Measurements from ENCODE around the gene UNC93B1.
A peak's percentile ranks its signal among the peaks of the same experiment; 100 is the strongest.
"Not testable (repeated sequence)": the region's sequence is repeated elsewhere in the genome, so short reads cannot be mapped to it uniquely, and the experiment has no call there.

UNC93B1 gene

DNA sequence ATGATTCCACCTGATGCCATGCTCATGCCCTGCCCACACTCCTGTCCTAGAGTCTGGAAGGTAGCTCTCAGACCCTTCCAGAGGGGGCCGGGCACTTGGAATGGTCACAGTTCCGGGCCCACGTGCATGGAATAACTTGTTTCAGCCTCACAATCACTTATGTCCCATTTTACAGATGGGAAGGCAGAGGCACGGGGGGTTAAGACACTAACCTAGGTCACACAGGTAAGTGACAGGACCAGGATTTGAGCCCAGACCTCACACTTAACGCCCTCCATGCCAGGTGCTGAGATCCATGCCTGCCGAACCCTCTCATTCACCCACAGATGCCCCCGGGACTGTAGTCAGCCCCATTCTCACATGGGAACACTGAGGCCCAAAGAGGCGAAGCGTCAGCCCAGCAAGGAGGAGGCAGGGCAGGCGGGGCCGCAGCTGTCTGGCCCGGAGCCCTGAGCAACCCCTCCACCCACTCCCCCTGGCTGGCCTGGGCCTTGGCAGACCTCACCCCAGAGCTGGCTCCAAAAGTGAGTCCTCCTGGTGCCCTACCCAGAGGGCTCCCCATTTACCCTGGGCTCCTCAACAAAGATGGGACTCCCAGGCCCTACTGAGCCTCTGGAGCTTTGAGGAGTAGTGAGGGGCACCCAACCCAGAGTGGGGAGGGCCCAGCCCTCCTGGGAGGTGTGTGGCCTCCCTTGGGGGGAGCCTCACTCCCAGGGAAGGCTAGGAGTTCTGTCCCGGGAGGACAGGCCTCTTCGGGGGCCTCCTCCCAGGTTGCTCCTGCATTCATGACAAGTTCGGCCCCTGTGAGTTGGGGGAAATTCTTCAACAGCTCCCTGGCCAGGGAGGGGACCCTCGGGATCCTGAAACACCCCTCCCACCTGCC lies 3.8 kb upstream of the UNC93B1 start:
- no peak for ATAC-seq

GRCh38 chr11:68006606-68007166 lies 2.8 kb upstream of the UNC93B1 start:
- no peak for ATAC-seq

DNA sequence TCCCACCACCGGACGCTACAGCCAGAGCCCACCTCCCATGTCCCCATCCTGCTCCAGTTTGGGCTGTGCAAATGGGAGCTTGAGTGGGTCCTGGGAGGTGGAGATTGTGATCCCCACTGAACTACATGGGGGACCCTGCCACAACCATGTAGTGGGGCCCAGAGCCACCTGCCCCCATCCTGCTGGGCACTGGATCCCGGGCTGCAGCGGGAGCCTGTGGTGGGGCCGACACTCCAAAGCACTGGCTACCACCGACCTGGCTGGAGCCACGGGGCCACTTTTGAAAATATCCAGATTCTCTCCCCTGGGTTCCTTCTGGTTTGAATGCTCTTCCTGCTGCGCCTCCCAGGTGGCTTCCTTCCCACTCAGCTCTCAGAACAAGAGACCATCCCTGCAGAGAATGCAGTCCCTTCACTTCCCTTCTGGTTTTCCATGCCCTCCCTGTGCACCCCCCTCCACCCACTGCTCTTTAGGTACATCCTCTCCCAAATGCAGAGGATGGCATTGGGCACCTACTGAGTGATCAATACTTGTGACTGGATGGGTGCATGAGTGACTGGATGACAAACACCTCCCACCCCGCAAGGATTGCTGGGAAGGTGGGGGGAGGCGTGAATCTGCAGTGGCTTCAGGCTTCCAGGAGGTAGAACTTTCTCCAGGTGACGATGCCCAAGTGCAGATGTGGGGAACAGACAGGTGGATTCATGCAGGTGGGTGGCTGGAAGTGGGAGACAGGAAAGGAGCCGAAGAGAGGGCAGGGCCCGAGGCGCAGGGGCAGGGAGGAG lies 846 bp upstream of the UNC93B1 start:
- no peak for ATAC-seq

DNA sequence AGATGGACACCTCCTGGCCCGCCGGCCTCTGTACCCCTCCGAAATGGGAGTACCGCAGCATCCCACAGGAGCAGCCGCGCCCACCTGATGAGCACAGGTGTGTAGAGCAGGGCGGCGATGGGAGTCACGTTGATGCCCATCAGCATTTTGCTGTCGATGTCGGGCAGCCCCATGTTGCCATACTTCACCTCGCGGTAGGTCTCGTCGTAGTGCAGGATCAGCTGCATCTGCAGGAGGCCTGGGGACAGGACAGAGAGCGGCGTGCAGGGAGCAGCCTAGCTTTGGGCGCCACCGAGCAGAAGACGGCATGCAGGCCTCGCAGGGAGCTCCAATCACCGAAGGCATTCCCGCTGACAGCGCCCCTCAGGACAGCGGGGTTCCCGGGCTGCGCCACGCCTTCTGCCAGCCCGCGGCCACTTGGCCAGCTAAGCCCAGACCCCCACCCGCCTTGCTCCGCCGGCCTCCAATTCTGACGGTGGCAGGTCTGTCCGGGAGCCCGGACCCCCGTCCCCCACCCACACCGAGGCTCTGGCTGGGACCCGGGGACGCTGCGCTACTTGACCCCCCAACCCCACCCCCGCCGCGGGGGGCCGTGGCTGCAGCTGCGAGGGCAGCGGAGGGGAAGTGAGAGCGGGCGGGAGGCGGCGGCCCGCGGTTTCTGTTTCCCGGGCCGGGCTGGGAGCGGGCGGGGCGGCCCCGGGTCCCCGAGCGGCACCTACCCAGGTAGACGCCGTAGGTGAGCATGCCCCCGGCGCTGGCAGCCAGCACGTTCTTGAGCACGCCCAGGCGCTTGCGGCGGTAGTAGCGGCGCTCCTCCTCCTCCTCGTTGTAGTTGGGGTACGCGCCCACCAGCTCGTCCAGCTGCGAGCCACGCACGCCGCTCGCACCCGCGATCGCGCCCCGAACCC lies 705 bp downstream of the UNC93B1 start:
- ATAC-seq = peak; percentile 71

DNA sequence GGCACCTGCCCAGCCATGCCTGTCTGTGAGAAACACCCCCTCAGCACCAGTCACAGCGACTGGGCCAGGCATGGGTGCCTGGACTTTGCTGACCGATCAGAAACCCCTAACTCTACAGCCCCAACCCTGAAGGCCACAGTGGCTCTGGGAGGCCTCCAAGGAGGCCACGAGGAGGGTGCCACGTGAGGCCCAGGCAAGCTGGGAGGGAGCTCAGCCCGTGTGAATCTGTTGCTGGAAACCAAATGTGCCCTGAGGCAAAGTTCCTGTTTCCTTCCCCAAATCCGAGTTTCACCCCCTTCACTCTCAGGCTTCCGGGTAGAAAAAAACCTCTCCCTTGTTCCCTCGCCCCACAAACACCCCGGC lies 1.3 kb downstream of the UNC93B1 start:
- ATAC-seq = no peak

- ATAC-seq = no peak
Measured at GRCh38 chr11:67999704-68000103, 4.2 kb downstream of the UNC93B1 start.

DNA sequence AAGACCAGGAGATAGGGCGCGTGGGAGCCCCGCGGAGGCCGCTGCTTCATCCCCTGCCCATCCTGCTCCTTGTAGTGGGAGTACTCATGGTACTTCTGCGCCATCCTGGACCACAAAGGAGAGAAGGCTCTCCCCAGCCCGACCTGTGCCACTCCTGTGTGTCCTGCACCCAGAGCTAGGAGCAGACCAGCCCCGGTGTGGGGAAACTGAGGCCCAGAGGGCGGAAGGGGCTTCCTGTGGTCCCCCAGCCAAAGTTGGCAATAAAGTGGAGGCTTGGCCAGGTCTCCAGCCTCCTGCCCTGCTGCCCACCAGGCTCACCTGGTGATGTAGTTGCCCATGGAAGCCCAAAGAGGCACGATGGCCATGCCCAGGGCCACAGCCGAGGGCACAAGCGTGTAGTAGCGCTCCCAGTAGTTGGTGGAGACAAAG lies 4.7 kb downstream of the UNC93B1 start:
- ATAC-seq = no peak

DNA sequence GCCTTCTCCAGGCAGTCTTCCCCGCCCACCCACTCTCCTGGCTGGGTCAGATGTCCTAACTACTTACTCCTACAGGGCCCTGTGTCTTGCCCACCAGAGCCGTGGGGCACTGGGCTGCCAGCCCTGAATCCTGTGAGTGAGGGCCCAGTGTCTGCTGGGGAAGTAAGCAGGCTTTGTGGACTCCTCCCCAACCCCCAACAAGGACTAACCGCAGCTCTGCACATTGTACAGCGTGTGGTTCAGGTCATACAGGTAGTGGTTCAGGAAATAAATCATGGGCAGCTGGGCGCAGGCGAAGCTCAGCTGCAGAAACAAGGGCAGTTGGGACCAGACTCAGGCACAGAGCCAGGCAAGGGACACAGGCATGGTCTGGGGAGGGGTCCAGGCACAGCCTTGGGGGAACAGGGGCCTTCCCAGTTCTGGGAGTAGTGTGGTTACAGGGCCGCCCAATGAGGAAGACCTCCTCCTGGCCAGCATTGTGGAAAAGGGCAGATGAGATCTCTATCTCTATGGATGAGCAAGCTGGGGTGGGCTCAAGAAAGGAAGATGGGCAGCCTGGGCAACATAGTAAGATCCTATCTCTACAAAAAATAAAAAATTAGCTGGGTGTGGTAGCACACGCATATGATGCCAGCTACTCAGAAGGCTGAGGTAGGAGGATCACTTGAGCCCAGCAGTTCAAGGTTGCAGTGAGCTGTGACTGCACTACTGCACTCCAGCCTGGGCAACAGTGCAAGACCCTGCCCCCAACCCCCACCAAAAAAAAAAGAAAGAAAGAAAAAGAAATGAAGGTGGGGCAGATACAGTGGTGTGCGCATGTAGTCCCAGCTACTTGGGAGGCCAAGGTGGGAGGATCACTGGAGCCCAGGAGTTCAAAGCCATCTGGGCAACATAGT lies 5.5 kb downstream of the UNC93B1 start:
- ATAC-seq = no peak

DNA sequence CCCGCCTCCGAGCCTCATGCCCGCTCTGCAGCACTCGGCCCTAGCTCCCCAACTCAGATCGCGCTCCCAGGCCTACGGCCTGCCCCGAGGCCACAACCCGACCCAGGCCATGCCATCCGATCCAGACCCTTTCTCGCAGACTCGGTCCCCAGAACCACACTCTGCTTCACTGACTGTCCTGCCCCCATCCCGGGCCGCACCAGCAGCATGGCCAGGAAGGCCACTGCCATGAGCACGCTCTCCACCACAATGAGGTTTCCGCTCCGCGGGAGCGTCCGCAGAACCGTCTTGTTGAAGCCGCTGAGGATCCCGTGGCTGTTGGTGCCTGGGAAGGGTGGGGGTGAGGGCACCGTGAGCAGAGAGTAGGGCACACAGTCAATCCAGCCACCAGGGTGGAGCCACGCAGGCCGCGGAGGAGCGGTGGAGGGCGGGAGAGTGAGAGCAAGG lies 6.4 kb downstream of the UNC93B1 start:
- no peak for ATAC-seq

GRCh38 chr11:67996622-67997474 lies 7.0 kb downstream of the UNC93B1 start:
- ATAC-seq = peak; percentile 25 to 58

DNA sequence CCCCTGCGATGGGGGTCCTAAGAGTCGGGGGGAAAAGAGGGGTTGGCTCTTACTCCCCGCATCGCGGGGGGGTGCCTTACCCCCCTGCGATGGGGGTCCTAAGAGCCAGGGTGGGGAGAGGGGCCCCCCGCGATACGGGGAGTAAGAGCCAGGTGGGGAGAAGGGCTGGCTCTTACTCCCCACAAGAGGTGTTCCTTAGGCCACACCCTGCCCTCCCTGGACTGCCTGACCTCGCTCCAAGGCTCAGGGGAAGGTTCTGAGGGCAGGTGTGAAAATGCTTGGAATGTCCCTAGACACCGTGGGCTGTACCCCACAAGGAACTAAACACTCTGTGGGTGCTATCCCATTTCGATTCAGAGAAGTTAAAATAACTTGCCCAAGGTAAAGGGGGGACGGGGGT lies 7.8 kb downstream of the UNC93B1 start:
- ATAC-seq = no peak

DNA sequence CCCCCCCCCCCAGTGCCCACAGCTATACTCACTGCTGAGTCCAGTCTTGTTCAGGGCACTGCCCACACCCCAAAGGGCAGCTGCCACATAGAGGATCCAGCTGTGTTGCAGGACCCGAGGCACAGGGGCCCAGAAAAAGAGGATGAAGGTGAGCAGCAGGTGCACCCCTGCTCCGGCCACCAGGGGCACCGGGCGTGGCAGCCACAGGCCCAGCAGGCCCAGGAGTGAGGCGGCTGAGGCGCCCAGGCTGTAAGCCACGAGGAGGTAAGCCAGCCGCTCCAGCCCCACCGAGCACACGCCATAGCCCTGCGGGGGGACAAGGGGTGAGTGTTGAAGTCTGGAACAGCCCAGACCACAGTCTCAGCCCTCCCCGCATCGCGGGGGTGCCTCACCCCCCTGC lies 8.3 kb downstream of the UNC93B1 start:
- ATAC-seq = not testable (repeated sequence)

DNA sequence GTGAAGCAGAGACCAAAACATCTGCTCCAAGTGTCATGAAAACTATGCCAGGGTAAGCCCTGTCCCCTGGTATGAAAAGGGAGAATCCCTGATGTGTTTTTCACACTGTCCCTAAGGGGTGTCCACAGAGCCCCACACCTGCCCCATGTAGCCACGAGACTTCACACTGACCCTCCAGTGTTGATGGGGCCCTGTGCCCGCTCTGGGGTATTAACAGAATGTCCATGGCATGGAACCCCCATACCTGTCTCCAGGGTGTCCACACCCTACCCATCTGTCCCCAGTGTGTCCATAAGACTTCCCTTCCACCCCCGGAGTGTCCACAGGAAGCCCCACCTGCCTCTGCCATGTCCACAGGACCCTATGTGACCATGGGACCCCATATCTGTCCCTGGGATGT lies 8.8 kb downstream of the UNC93B1 start:
- not testable (repeated sequence) for ATAC-seq

DNA sequence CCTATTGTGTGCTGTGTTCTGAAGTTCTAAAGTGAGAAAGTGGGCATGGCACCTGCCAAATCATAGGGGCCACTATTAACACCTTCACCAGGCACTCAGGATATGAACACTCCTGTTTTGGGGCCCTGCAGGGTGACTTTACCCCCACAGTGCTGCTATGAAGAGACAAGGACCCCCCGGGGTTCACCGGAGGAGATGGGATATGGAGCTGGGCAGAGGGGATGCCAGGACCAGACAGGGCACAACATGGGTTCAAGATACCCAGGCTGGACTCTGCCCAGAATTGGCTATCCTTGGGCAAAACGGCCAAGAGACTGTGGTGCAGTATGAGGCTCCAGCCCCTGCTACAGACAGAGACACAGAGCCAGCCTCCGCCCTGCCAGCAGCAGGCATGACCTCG lies 9.5 kb downstream of the UNC93B1 start:
- not testable (repeated sequence) for ATAC-seq

GRCh38 chr11:67993821-67994220 lies 10.1 kb downstream of the UNC93B1 start:
- not testable (repeated sequence) for ATAC-seq

- not testable (repeated sequence) for ATAC-seq
Measured at GRCh38 chr11:67991347-67992121, 12.4 kb downstream of the UNC93B1 start.

DNA sequence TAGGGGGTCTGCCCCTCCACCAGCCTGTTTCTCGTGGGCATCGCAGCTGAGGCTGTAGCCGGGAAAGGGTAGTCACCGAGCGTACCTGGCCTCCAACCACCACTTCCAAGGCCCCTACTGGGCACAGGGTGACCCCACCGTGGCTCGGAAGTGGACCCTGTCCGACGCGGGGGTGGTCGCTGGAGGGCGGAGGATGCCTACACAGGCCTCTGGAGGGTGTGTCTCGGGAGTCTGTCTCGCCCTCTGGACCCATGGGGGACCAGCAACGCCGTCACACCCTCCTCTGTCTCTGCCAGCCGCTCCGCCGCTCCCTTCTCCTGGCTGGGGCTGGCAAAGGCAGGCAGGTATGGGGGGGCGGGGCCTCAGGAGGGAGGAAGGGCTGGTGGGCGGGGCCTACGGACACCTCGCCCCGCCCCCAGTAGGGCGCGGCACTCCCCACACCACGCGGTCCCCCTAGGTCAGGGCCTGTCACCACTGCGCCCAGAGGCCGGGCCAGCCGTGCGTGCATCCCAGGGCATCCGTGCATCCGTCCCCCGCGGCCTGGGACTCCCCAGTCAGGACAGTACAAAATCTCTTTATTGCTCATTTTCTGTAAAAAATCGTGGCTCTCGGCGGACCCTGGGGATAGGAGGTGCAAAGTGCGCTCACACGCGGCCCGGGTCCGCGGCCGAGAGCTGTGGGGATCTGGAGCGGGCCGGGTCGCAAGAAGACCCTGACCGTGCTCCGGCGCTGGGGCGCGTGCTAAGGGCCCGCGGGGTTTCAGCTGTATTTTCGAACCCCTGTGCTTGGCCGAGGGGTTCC lies 13.2 kb downstream of the UNC93B1 start:
- not testable (repeated sequence) for ATAC-seq

DNA sequence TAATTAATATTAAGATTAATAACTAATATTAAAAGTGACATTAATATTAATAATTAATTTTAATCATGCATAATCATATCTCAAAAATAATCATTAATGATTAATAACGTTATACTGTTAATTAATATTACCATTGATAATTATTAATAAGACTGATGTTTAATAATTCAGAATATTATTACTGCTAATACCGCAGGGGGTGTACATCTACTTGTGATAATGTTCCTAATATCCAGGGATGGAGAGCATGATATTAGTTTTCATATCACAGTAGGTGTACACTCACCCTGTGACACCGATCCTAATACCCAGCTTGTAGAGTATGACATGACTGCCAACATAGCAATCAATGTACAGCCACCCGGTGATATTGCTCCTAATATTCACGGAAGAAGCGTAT lies 18.6 kb downstream of the UNC93B1 start:
- not testable (repeated sequence) for ATAC-seq

DNA sequence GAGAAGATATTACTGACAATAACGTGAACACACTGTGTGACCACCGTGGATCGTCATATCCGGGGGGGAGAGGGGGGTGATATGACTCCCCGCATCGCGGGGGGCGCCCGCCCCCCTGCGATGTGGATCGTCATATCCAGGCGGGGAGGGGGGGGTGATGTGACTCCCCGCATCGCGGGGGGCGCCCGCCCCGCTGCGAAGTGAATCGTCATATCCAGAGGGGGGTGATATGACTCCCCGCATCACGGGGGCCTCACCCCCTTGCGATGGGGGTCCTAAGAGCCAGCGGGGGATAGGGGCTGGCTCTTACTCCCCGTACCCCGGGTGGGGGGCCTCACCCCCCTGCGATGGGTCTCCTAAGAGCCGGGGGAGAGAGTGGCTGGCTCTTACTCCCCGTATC lies 19.9 kb downstream of the UNC93B1 start:
- no peak for ATAC-seq
